HepG2 (cell line): ENCODE data around the gene TXNL4B. TPM values are rescaled to one million over a fixed set of nuclear protein-coding genes. Genes with fewer than 3 reads are reported as not detected.

Experiments used
- ARNT ChIP-seq: fragments of 450-650 bp; IDR thresholded peaks from 2 replicates; pipeline ENCODE4 v1.6.1; 2017
- HMG20A ChIP-seq: IDR thresholded peaks from 2 replicates; pipeline ENCODE4 v1.6.1; 2016; ENCODE audit warnings: borderline replicate concordance
- KMT2A ChIP-seq: sonication (generic); formaldehyde crosslinking; IDR thresholded peaks from 2 replicates; pipeline ENCODE4 v1.4.0; 2020; ENCODE audit warnings: missing genetic modification reagents
- ONECUT2 ChIP-seq: sonication (generic); formaldehyde crosslinking; IDR thresholded peaks from 2 replicates; pipeline ENCODE4 v1.4.0; 2020; ENCODE audit warnings: missing genetic modification reagents
- REPIN1 ChIP-seq: sonication (generic); formaldehyde crosslinking; IDR thresholded peaks from 2 replicates; pipeline ENCODE4 v1.8.0; 2022; ENCODE audit warnings: missing genetic modification reagents, low read depth, mild to moderate bottlenecking, borderline replicate concordance
- TEAD2 ChIP-seq: sonication (generic); formaldehyde crosslinking; IDR thresholded peaks from 2 replicates; pipeline ENCODE4 v1.9.0; 2021; ENCODE audit warnings: missing genetic modification reagents
- TRIM24 ChIP-seq: sonication (generic); formaldehyde crosslinking; IDR thresholded peaks from 2 replicates; pipeline ENCODE4 v1.8.0; 2022; ENCODE audit warnings: mild to moderate bottlenecking, missing genetic modification reagents
- ZNF687 ChIP-seq: sonication (generic); formaldehyde crosslinking; IDR thresholded peaks from 2 replicates; pipeline ENCODE4 v1.5.1; 2020; ENCODE audit warnings: mild to moderate bottlenecking, missing genetic modification reagents, moderate library complexity
- ZSCAN5A ChIP-seq: sonication (generic); formaldehyde crosslinking; IDR thresholded peaks from 2 replicates; pipeline ENCODE4 v1.8.0; 2022; ENCODE audit warnings: mild to moderate bottlenecking, missing genetic modification reagents, borderline replicate concordance
- polyA plus RNA-seq, 8 experiments: library from polyadenylated mRNA; depleted of rRNA in 3 of 8; stranded (reverse) in 7 of 8; unstranded in 1 of 8; fragments of >200 nt; fragmentation: Illumina TruSeq in 4 of 8; extraction: Trizol in 4 of 8; gene quantifications; 2 replicates each; pipeline versions ENCODE4 v1.2.1 to v1.2.3, GENCODE V29; 2011 to 2016; ENCODE audit warnings: low read depth in 4 of 8, missing spikeins in 1 of 8, mixed read lengths in 1 of 8; ENCODE audit not compliant: insufficient read depth in 1 of 8
- total RNA-seq, 5 experiments: library from RNA; depleted of rRNA; stranded (reverse); fragments of >200 nt; fragmentation: Illumina TruSeq; extraction: Trizol; gene quantifications; 2 replicates each; pipeline ENCODE4 v1.2.3, GENCODE V29; 2016; ENCODE audit warnings: low read depth in 1 of 5
- TF ChIP-seq, protein P1 (sequence below): sonication (generic); formaldehyde crosslinking; IDR thresholded peaks from 2 replicates; pipeline ENCODE4 v1.5.0; 2020; ENCODE audit warnings: mild to moderate bottlenecking, missing genetic modification reagents, borderline replicate concordance
- TF ChIP-seq, protein P2 (sequence below): fragments of 450-650 bp; IDR thresholded peaks from 2 replicates; pipeline ENCODE4 v1.6.1; 2017; ENCODE audit warnings: mild to moderate bottlenecking

Gene TXNL4B
- total and polyA plus RNA-seq, 2 of the 13 experiments (the other 11 are each of a cell fraction or from before 2014, with no cell fraction given) = 17.4 to 18.3 TPM

GRCh38 chr16:72093448-72094265 is at the start of gene TXNL4B, which contains the start of gene DHX38 (continued):
- no peak for TF ChIP-seq ARNT
- TF ChIP-seq, protein P1, sequence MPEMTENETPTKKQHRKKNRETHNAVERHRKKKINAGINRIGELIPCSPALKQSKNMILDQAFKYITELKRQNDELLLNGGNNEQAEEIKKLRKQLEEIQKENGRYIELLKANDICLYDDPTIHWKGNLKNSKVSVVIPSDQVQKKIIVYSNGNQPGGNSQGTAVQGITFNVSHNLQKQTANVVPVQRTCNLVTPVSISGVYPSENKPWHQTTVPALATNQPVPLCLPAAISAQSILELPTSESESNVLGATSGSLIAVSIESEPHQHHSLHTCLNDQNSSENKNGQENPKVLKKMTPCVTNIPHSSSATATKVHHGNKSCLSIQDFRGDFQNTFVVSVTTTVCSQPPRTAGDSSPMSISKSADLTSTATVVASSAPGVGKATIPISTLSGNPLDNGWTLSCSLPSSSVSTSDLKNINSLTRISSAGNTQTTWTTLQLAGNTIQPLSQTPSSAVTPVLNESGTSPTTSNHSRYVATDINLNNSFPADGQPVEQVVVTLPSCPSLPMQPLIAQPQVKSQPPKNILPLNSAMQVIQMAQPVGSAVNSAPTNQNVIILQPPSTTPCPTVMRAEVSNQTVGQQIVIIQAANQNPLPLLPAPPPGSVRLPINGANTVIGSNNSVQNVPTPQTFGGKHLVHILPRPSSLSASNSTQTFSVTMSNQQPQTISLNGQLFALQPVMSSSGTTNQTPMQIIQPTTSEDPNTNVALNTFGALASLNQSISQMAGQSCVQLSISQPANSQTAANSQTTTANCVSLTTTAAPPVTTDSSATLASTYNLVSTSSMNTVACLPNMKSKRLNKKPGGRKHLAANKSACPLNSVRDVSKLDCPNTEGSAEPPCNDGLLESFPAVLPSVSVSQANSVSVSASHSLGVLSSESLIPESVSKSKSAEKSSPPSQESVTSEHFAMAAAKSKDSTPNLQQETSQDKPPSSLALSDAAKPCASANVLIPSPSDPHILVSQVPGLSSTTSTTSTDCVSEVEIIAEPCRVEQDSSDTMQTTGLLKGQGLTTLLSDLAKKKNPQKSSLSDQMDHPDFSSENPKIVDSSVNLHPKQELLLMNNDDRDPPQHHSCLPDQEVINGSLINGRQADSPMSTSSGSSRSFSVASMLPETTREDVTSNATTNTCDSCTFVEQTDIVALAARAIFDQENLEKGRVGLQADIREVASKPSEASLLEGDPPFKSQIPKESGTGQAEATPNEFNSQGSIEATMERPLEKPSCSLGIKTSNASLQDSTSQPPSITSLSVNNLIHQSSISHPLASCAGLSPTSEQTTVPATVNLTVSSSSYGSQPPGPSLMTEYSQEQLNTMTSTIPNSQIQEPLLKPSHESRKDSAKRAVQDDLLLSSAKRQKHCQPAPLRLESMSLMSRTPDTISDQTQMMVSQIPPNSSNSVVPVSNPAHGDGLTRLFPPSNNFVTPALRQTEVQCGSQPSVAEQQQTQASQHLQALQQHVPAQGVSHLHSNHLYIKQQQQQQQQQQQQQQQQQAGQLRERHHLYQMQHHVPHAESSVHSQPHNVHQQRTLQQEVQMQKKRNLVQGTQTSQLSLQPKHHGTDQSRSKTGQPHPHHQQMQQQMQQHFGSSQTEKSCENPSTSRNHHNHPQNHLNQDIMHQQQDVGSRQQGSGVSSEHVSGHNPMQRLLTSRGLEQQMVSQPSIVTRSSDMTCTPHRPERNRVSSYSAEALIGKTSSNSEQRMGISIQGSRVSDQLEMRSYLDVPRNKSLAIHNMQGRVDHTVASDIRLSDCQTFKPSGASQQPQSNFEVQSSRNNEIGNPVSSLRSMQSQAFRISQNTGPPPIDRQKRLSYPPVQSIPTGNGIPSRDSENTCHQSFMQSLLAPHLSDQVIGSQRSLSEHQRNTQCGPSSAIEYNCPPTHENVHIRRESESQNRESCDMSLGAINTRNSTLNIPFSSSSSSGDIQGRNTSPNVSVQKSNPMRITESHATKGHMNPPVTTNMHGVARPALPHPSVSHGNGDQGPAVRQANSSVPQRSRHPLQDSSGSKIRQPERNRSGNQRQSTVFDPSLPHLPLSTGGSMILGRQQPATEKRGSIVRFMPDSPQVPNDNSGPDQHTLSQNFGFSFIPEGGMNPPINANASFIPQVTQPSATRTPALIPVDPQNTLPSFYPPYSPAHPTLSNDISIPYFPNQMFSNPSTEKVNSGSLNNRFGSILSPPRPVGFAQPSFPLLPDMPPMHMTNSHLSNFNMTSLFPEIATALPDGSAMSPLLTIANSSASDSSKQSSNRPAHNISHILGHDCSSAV (CRISPR knock-in tag) = 0 out of 2 replicates have a peak, but pooled peaks have one; percentile 30
- peak; percentile 83; the same call in 1 of the 2 replicates for TF ChIP-seq ZSCAN5A (CRISPR knock-in tag)
- no peak; the same call in 1 of the 2 replicates for TF ChIP-seq KMT2A (CRISPR knock-in tag)
- TF ChIP-seq TEAD2 (CRISPR knock-in tag) = no peak
- TF ChIP-seq ONECUT2 = no peak
- TF ChIP-seq ZNF687 (CRISPR knock-in tag) = peak; percentile 81
- TF ChIP-seq TRIM24 (CRISPR knock-in tag) = no peak
- TF ChIP-seq, protein P2, sequence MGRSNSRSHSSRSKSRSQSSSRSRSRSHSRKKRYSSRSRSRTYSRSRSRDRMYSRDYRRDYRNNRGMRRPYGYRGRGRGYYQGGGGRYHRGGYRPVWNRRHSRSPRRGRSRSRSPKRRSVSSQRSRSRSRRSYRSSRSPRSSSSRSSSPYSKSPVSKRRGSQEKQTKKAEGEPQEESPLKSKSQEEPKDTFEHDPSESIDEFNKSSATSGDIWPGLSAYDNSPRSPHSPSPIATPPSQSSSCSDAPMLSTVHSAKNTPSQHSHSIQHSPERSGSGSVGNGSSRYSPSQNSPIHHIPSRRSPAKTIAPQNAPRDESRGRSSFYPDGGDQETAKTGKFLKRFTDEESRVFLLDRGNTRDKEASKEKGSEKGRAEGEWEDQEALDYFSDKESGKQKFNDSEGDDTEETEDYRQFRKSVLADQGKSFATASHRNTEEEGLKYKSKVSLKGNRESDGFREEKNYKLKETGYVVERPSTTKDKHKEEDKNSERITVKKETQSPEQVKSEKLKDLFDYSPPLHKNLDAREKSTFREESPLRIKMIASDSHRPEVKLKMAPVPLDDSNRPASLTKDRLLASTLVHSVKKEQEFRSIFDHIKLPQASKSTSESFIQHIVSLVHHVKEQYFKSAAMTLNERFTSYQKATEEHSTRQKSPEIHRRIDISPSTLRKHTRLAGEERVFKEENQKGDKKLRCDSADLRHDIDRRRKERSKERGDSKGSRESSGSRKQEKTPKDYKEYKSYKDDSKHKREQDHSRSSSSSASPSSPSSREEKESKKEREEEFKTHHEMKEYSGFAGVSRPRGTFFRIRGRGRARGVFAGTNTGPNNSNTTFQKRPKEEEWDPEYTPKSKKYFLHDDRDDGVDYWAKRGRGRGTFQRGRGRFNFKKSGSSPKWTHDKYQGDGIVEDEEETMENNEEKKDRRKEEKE = no peak
- TF ChIP-seq REPIN1 (CRISPR knock-in tag) = peak; percentile 40; the same call in 1 of the 2 replicates
- TF ChIP-seq HMG20A (CRISPR knock-in tag) = no peak
